ENCODE measurements around the gene C3orf20.

GRCh38 chr3:14761121-14761672 is 86.3 kb downstream of the C3orf20 start:
- TF ChIP-seq CTCF (conservative IDR thresholded peaks at IDR 0.05; ENCODE audit: low read depth, low read length) (no peak; the same call in 1 of the 2 replicates), EZH2 (IDR thresholded peaks at IDR 0.05; ENCODE audit: low read length, unreplicated experiment) (no peak)

Measured in PC-3 (cell line).